ENCODE results near the gene COG4.
"Not testable (repeated sequence)": the region's sequence is repeated elsewhere in the genome, so short reads cannot be mapped to it uniquely, and the experiment has no call there.

COG4 gene

GRCh38 chr16:70550082-70550481, 26.7 kb upstream of the COG4 start:
- FAIRE-seq = no peak

GRCh38 chr16:70548936-70549335, 25.6 kb upstream of the COG4 start:
- FAIRE-seq = no peak
- no peak for DNase-seq (ENCODE audit: insufficient read length, low spot score)
- no peak for TF ChIP-seq POLR2A (IDR thresholded peaks at IDR 0.05; ENCODE audit: low read depth, low read length)

More at GRCh38 chr16:70550082-70550481, 26.7 kb upstream of the COG4 start:
- no peak for TF ChIP-seq POLR2A (IDR thresholded peaks at IDR 0.05; ENCODE audit: low read depth, low read length)
- no peak for DNase-seq (ENCODE audit: insufficient read length, low spot score)

DNA sequence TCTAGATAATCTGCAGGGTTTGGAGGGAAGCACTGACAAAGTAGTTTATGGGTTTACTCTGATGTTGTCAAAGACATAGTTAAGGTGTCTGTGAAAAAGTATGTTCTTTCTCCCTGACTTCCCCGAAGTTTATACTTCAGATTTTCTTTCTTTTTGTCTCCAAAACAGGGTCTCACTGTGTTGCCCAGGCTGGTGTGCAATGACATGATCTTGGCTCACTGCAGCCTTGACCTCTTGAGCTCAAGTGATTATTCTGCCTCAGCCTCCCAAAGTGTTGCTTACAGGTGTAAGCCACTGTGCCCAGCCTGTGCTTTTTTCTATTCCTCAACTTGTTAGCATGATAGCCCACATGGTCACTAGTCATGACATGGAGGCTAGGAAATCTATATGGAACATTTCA, 21.2 kb upstream of the COG4 start:
- no peak for TF ChIP-seq POLR2A (IDR thresholded peaks at IDR 0.05; ENCODE audit: low read depth, low read length)
- FAIRE-seq (no peak), DNase-seq (ENCODE audit: insufficient read length, low spot score) (no peak)

GRCh38 chr16:70540994-70541393, 17.6 kb upstream of the COG4 start:
- no peak for TF ChIP-seq POLR2A (IDR thresholded peaks at IDR 0.05; ENCODE audit: low read depth, low read length)
- DNase-seq (ENCODE audit: insufficient read length, low spot score) = no peak
- no peak for FAIRE-seq

DNA sequence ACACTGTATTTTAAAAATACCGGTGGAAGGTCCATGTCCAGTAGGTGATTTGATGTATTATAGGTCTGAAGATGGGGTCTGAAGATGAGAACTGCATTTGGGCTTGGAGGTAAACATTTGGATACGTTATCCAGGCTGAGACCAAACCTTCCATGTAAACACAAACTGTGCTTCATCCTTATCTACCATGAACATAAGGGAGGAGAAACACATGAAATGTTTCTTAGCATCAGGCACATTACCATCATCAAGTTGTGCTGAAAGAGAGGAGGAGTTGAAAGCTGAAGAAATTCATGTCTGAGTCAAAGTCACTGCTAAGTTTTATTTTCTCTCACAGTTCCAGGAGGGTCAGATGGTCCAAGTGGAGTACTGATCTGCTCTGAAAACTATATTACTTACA, 11.6 kb upstream of the COG4 start:
- no peak for DNase-seq (ENCODE audit: insufficient read length, low spot score)
- TF ChIP-seq POLR2A (IDR thresholded peaks at IDR 0.05; ENCODE audit: low read depth, low read length) = no peak
- peak; percentile 48 for FAIRE-seq

DNA sequence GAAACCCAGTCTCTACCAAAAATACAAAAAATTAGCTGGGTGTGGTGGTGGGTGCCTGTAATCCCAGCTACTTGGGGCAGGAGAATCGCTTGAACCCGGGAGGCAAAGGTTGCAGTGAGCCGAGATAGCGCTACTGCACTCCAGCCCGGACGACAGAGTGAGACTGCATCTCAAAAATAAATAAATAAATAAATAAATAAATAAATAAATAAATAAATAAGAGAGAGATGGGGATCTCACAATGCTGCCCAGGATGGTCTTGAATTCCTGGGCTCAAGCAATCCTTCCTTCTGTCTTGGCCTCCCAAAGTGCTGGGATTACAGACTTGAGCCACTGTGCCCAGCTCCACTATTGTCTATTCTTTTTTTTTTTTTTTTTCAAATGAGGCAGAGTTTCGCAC, 6.6 kb upstream of the COG4 start:
- FAIRE-seq; DNase-seq (ENCODE audit: insufficient read length, low spot score): not testable (repeated sequence)

- DNase-seq (ENCODE audit: insufficient read length, low spot score) (no peak), FAIRE-seq (no peak)
- no peak for TF ChIP-seq POLR2A (IDR thresholded peaks at IDR 0.05; ENCODE audit: low read depth, low read length)
Observed at GRCh38 chr16:70529051-70529777, 5.9 kb upstream of the COG4 start.

GRCh38 chr16:70527315-70527996, 4.1 kb upstream of the COG4 start:
- DNase-seq (ENCODE audit: insufficient read length, low spot score) (no peak), FAIRE-seq (no peak)

DNA sequence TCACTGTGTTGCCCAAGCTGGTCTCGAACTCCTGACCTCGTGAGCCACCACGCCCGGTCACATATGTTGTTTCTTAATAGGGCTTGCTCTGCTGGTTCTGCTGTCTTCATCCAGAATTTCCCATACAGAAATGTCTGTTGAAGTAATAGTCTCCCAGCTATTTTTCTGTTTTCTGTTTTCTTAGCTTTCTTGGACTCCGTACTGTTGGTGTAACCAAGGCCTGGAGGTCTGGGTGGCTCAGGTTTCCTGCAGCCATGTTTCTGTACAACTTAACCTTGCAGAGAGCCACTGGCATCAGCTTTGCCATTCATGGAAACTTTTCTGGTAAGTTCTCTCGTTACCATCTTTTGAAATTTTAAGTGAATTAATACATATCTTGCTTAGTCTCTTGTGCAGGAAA, 3.0 kb upstream of the COG4 start:
- no peak for TF ChIP-seq POLR2A (IDR thresholded peaks at IDR 0.05; ENCODE audit: low read depth, low read length)
- FAIRE-seq (no peak), DNase-seq (ENCODE audit: insufficient read length, low spot score) (no peak)

More at GRCh38 chr16:70527315-70527996, 4.1 kb upstream of the COG4 start:
- TF ChIP-seq POLR2A (IDR thresholded peaks at IDR 0.05; ENCODE audit: low read depth, low read length) = no peak

DNA sequence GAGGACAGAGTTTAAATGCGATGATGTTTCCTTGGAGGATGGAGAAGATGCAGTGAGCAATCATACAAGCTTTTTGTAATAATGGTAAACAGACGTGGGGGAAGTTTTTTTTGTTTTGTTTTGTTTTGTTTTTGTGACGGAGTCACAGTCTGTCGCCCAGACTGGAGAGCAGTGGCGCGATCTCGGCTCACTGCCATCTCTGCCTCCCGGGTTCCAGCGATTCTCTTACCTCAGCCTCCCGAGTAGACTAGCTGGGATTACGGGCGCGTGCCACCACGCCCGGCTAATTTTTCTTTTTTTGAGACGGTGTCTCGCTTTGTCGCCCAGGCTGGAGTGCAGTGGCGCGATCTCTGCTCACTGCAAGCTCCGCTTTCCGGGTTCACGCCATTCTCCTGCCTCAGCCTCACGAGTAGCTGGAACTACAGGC, 1.1 kb upstream of the COG4 start:
- not testable (repeated sequence) for DNase-seq (ENCODE audit: insufficient read length, low spot score)
- peak; percentile 27 for FAIRE-seq

- no peak for FAIRE-seq
- DNase-seq (ENCODE audit: insufficient read length, low spot score) = peak; percentile 35
- peak; percentile 50 for TF ChIP-seq POLR2A (IDR thresholded peaks at IDR 0.05; ENCODE audit: low read depth, low read length)
Observed at GRCh38 chr16:70523743-70524398, 517 bp upstream of the COG4 start, which contains the start of gene SF3B3. TSS of gene SF3B3 (plus strand) at chr16:70523816. CDS start at chr16:70526657, 2,841 bp downstream.

GRCh38 chr16:70522216-70523075, 908 bp downstream of the COG4 start:
- no peak for FAIRE-seq
- DNase-seq (ENCODE audit: insufficient read length, low spot score) = no peak
- TF ChIP-seq POLR2A (IDR thresholded peaks at IDR 0.05; ENCODE audit: low read depth, low read length) = no peak

- no peak for FAIRE-seq
- no peak for TF ChIP-seq POLR2A (IDR thresholded peaks at IDR 0.05; ENCODE audit: low read depth, low read length)
- DNase-seq (ENCODE audit: insufficient read length, low spot score) = peak; percentile 44
Observed at GRCh38 chr16:70520612-70521297, 2.6 kb downstream of the COG4 start.

All from H54 (cell line).